Ammon's horn (tissue), 1 donor: ENCODE results near the gene TLR5.

Experiments
- DNase-seq: peaks from one replicate; pipeline ENCODE4 v3.0.0-alpha.2; 2016; ENCODE audit warnings: low spot score

Gene TLR5

GRCh38 chr1:223109581-223110026 lies 33.4 kb downstream of the TLR5 start:
- no peak for DNase-seq

- no peak for DNase-seq
Observed at GRCh38 chr1:223106856-223107255, 36.2 kb downstream of the TLR5 start.

DNA sequence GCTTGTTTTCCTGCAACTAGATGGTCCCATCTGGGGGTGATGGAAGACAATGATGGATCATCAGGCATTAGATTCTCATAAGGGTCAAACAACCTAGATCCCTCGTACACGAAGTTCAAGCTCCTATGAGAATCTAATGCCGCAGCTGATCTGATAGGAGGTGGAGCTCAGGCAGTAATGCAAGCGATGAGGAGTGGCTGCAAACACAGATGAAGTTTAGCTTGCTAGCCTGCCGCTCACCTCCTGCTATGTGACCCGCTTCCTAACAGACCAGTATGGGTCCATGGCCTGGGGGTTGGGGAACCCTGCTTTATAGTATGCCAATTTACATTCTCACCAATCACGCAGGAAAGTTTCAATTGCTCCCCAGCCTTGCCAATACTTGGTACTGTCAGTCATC lies 37.5 kb downstream of the TLR5 start:
- DNase-seq, result no peak

DNA sequence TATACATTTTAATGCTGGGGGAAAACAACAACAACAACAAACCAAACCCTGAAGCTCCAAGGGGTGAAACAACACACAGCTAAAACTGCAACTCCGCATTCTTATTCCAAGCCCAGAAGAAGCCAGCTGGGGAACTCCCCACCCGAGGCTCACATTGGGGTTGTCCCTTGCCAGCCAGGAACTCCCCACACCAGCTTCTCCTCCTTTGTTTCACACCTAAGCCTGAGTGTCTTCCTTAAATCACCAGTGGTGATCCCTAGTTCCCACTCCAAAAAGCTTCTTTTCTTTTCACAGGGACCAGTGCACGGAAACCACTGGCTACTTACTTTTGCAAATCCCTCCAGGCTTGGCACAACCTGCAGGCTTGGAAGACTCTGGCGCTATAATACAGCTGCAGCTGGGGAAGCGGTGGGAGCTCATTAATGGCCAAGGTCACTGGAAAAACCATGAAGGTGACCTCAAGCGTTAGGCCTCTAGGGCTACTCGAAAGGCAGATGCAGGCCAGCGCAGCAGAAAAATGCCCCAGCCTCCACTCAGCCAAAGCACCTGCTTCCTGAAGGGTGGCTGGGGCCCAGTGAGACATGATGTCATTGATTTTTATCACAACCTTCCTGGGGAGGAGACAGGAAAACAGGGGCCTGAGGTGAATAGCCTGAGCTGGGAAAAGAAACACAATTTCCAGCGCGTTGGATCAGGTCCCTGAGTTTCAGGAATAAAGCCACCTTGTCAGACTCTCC lies 40.1 kb downstream of the TLR5 start:
- no peak for DNase-seq

DNA sequence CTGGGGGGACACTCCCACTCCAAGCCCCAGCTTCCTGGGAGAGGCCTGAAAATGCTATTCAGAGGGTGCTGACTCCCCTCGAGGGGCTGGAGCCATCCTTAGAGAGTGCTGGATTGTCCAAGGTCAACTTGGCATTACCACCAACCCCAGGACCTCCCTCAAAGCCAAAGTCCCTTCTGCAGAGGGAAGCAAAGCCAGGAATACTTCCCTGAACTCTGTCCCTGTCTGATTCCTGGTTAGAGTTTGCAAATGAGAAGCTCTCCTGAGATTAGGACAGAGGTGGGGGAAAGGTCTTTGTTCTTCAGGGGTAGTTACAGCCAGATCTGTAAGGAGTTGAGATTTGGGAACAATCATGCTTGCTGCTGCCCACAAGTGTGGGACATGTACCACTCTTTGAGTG lies 45.3 kb downstream of the TLR5 start:
- DNase-seq, result no peak

GRCh38 chr1:223095870-223096269 lies 47.2 kb downstream of the TLR5 start:
- DNase-seq, result no peak

- no peak for DNase-seq
Observed at GRCh38 chr1:223091896-223092295, 51.2 kb downstream of the TLR5 start.

DNA sequence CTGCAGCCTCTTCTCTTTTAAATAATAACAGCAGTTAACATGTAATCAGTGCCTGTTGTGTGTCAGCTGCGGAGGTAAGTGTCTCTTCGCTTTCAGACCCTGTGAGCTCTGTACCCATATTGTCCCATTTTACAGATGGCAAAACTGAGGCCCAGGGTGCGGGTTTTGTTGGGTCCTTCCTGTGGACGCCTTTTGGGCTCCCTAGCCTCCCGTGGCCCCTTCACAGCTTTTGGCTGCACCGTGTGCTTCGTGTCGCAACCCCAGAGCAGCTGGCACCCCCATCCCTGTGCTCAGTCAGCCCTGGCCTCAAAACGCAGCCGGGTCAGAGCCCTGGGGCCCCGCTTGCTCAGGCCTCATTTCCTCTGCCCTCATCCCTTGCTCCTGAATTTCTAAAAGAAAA lies 53.8 kb downstream of the TLR5 start:
- no peak for DNase-seq

GRCh38 chr1:223088713-223089240 lies 54.3 kb downstream of the TLR5 start:
- no peak for DNase-seq

DNA sequence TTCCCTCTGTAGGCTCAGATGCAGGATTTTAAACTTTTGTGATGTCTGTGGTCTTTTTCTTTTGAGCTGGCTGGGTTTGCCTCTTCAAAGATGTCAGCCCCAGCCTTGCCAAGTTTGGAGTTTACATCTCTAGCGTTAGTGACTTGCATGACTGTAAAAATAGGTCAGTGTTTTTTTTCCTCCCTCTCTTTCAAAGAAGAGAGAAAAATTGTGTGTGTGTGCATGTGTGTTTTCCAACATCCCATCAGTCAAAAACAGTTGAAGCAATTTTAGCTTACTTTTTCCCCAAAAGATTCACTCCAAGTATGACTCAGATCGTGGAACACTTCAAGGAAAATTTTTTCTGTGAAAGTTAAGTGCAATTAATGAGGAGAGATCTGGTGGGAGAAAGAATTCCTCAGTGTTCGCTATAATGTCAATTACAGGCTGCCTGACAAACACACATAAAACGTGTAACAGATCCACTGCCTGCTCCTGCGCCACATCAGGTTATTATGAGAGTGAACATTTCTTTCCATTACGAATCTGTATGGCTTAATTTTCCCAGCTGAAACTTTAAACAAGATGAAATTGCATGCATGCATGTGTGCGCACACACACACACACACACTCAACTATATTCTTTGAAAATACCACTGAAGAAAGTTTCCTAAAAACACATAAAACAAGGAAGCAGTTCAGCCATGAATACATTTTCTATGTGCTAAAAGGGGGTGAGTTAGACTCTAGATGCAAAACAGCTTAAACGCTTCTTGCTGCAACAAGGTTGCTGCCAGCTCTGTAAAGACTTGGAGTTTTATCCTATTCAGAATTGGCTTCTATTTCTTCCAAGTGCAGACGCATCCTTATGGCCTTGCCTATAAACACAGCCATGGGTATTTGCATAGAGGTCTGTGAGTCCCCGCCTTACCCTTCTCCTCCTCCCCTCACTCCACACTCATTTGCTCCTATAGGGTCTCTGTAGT lies 55.5 kb downstream of the TLR5 start:
- no peak for DNase-seq

GRCh38 chr1:223084464-223084866 lies 58.6 kb downstream of the TLR5 start:
- no peak for DNase-seq

- DNase-seq, result no peak
Observed at GRCh38 chr1:223083831-223084230, 59.2 kb downstream of the TLR5 start.

GRCh38 chr1:223082914-223083313 lies 60.1 kb downstream of the TLR5 start:
- no peak for DNase-seq

- DNase-seq, result peak; percentile 74
Observed at GRCh38 chr1:223081181-223081994, 61.7 kb downstream of the TLR5 start.

DNA sequence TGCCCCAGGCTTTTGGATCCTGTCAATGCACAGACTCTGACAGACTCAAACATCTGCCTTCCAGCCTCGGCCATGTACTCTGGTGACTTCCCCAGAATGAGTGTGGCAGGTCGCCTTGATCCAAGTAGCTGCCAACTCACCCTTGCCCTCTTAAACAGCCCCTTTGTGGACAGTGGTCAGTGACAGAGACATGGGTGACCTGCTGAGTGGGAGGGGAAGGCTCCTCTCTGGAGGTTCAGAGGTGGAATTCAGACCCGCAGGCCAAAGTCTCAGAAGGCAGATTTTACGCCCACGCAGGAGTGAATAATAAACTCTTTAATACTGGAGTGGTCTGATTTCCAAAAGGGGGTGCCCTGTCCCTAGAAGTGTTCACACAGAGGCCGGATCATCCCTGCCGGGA lies 63.5 kb downstream of the TLR5 start:
- DNase-seq, result no peak

- no peak for DNase-seq
Observed at GRCh38 chr1:223077247-223077833, 65.7 kb downstream of the TLR5 start.

DNA sequence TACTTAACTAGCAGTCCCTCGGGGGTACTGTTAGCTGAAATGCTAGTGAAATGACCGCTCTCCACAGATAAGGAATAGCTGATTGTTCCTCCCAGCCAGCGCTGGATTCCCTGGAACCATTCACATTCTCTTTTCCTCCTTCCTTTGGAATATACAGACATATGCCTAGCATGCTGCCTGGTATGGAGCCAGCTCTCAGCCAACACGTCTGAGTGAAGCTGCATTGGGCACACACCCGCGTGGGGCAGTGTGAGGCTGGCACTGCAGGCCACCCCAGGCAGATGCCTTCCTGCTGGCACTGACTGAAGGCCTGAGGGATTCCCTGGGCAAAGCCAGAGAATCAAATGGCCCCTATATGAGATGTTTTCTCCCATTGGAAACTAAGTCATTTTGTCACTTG lies 66.7 kb downstream of the TLR5 start:
- DNase-seq, result no peak

DNA sequence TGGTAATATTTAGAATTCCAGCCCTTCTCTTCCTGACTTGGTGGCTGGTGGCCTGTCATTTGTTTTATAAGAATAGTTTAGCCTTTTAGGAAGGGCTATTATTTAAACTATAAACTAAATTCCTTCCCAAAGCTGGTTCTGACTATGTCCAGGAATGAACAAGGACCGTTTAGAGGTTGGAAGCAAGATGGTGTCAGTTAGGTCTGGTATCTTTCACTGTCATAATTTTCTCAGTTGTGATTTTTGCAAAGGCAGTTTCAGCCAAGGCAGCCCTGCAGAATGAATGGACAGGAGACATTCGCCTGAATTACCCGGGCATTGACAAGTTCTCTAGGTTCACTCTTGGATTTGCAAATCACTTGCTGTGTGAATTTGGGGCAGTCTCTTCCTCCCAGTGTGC lies 67.2 kb downstream of the TLR5 start:
- DNase-seq, result no peak

DNA sequence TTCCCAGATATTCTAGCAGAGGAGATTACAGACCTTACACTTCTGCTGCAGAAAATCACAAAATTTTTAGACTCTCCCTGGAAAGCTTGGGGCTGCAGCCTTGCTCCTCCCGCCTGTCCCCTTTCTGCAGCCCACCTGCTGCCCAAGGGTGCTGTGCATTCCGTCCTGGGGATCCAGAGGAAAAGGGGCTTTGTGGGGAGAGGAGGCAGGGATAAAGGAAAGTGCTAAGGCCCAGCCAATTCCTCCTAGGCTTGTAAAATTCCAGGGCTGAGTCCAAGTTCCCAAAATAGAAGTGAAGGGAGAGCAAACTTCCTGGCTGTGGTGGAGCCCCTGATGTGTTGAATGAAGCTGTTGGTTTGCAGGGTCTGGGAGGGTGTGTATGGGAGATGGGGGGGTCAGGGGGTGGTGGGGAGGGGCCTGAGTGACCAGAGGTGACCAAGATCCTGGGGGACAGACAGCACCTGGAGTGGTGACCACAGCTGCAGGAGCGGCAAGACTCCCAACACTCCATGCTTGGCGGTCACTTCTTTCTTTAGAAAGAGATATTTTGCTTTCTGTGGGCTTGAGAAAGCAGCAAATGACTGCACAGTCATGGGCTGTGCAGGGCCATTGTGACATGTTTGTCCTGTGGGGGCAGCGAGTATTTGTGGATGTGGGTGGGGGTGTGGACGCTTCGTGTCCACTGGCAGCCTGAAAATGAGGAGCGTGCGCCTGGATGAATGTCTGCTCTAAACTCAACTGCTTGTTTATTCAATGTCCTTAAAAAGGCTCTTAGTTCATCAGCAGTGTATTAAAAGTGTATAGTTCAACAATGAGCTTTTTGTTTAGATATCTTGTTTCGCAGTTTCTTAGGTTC lies 68.4 kb downstream of the TLR5 start:
- no peak for DNase-seq

DNA sequence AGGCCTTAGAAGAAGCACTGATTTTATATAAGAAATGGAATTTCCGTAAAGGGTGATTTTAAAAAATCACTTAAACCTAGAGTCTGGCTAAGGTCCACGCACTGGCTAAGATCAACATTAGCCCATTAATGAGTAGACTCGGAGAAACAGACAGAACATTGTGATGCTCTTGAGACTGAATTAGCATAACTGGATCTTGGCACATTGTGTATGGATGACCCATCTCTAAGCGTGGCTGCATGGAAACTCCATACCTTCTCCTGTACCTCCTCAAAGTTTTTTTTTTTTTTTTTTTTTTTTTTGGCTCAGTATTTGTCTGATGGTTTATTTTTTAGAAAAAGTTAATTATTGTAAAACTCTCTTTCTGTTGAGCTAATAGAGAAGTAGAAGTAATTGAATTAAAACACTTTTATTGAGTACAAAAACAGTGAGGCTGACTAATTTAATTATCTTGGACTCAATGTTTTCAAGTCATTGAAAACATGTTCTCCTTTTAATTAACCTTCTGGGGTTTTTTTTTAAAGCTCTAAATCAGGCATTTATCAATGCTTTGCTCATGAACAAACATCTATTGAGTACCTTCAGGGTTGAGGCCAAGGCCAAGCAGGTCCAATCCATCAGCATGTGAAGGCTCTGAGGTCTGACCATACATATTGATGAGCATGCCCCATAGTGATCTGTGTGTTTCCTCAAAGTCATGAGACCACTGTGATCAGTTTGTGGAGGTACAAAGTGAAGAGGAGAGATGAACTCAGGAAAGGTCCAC lies 74.0 kb downstream of the TLR5 start:
- peak; percentile 32 for DNase-seq
